IPS DF 19.7 (cell line): ENCODE results near the gene FDCSP.
"Not testable (repeated sequence)": the region's sequence is repeated elsewhere in the genome, so short reads cannot be mapped to it uniquely, and the experiment has no call there.

ENCODE experiments used
- DNase-seq: peaks from one replicate; pipeline ENCODE4 v3.0.0-alpha.2; 2013; ENCODE audit warnings: low read depth, low spot score

FDCSP gene

GRCh38 chr4:70239131-70239883 lies 13.4 kb downstream of the FDCSP start:
- no peak for DNase-seq

DNA sequence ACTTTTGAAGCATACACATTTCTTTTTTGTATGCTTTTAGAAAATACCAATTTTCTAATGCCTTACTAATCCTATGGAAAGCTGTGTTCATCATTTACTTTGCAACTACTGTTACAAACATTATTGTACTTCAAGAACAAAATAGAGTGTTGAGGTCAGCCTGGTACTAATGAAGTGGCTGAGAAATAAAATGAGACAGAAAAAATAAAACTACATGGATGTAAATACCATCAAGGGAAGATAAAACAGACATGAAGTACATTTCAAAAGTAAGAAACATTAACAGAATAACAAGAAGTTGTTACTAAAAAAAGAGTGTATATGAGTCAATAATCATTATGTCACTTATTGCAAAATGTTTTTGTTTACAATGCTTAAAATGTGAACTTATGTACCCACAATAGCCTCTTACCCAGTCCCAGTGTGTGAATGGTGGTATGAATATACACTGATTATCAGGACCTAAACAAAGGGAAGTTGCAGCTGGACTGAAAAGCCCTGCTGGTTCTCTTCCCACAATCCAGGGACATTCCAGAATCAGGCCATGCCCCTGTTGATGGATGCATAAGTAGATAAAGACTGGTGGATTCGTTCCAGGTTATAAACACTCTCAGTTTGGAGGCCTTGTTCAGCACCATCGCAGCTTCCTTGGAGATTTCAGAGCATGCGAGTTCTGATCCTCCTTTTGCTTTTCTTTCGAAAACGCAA lies 14.1 kb downstream of the FDCSP start:
- DNase-seq = no peak

DNA sequence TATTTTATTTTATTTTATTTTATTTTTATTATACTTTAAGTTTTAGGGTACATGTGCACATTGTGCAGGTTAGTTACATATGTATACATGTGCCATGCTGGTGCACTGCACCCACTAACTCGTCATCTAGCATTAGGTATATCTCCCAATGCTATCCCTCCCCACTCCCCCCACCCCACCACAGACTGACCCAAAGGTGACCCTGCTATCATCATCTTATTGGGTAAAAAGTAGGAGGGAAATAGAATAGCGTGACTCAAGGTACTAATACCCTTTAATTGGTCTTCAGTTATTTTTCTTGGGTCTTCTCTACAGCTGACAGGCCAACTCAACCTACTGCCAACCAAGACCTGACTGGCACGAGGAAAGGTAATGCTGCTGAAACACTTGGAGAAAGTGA lies 16.4 kb downstream of the FDCSP start, which contains the start of gene CSN3:
TSS of gene CSN3 (plus strand) at position 301 of the 400 bp plus-strand sequence. CDS start 2,223 bp downstream, outside the sequence.
- not testable (repeated sequence) for DNase-seq

DNA sequence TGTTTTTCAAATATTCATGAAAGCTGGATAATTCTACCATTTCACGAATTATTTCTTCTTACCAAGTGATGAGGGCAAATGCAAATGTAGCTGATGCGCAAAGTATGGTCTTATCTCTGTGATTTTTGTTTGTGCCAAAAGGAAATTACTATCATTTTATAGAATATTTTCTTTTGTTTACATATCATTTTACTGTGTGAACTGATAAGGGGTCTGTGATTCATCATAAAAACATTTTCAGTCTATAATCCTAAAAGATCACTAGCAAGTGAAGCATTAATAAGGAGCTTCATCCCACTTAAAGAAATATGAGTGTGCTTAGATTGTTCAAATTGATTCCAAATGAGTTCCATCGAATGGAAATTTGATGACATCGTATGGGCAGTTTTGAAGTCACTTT lies 17.2 kb downstream of the FDCSP start:
- DNase-seq = no peak

- no peak for DNase-seq
Measured at GRCh38 chr4:70251250-70251944, 25.5 kb downstream of the FDCSP start.

GRCh38 chr4:70251945-70252277 lies 26.0 kb downstream of the FDCSP start:
- DNase-seq = no peak

DNA sequence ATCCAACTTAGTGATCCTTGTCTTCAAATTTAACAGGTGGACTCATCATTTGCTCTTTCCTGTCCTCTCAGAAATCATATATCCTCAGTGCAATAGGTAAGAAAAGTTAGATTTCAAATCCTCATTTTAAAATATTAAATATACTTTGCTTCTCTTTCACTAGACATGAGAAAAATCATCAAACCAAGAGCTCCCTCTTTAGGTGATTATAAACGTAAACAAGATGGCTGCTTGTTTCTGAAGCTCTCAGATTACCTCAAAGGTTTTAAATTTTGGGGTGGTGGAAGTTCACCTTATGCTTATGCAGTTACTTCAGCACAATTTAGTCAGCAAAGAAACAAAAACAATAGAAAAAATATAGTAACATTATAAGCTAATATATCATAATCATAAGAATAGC lies 43.8 kb downstream of the FDCSP start:
- no peak for DNase-seq

GRCh38 chr4:70277121-70277520 lies 51.2 kb downstream of the FDCSP start:
- no peak for DNase-seq

DNA sequence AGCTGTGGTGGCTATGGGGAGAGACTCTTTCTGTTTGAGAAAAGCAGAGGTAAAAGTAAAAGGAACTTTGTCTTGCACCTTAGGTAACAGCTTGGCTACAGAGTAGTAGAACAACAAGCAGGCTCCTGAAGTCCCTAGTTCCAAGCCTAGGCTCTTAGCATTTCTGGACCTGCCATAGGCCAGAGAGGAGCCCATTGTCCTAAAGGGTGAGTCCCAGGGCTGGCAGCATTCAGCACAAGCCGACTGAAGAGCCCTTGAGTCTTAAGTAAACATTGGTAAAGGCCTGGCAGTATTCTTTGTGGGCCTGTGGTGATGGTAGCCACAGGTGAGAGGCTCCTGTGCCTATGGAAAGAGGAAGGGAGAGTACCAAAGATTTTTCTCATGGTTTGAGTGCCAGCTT lies 54.6 kb downstream of the FDCSP start:
- DNase-seq = no peak
